Measurements from ENCODE around the gene NUFIP2.
"Not testable (repeated sequence)": the region's sequence is repeated elsewhere in the genome, so short reads cannot be mapped to it uniquely, and the experiment has no call there.

The NUFIP2 gene

GRCh38 chr17:29293890-29294579 lies at the start of gene NUFIP2:
NUFIP2 (minus strand) TSS chr17:29294148; CDS start chr17:29294059, 89 bp downstream.
- in situ Hi-C loops (cut with MboI; ENCODE audit: low sequenced_read_pairs), result no loop called here

DNA sequence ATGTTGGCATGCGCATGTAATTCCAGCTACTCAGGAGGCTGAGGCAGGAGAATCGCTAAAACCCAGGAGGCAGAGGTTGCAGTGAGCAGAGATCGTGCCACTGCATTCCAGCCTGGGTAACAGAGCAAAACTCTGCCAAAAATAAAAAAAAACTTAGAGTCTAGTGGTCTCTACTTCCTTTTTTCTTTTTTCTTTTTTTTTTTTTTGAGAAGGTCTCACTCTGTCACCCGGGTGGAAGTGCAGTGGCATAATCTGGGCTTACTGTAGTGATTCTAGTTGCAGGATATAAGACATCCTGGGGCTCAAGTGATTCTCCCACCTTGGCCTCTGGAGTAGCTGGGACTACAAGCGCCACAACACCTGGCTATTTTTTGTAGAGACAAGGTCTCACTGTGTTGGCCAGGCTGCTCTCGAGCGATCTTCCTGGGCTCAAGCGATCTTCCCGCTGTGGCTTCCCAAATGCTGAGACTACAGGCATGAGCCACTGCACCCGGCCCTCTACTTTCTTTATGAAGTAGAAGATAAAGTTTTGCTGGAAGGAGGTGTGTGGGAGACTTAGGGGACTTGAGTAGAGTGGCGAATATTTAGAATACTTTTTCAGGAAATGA lies 48.3 kb upstream of the NUFIP2 start:
- in situ Hi-C loops (cut with MboI; ENCODE audit: low sequenced_read_pairs), result no loop called here

GRCh38 chr17:29341726-29342125 lies 47.8 kb upstream of the NUFIP2 start:
- in situ Hi-C loops (cut with MboI; ENCODE audit: low sequenced_read_pairs), result no loop called here

GRCh38 chr17:29339016-29339415 lies 45.1 kb upstream of the NUFIP2 start:
- in situ Hi-C loops (cut with MboI; ENCODE audit: low sequenced_read_pairs), result not testable (repeated sequence)

- in situ Hi-C loops (cut with MboI; ENCODE audit: low sequenced_read_pairs), result no loop called here
Observed at GRCh38 chr17:29331708-29332085, 37.7 kb upstream of the NUFIP2 start.

- in situ Hi-C loops (cut with MboI; ENCODE audit: low sequenced_read_pairs), result no loop called here
Observed at GRCh38 chr17:29331075-29331707, 37.2 kb upstream of the NUFIP2 start.

- in situ Hi-C loops (cut with MboI; ENCODE audit: low sequenced_read_pairs), result no loop called here
Observed at GRCh38 chr17:29327412-29327811, 33.5 kb upstream of the NUFIP2 start.

DNA sequence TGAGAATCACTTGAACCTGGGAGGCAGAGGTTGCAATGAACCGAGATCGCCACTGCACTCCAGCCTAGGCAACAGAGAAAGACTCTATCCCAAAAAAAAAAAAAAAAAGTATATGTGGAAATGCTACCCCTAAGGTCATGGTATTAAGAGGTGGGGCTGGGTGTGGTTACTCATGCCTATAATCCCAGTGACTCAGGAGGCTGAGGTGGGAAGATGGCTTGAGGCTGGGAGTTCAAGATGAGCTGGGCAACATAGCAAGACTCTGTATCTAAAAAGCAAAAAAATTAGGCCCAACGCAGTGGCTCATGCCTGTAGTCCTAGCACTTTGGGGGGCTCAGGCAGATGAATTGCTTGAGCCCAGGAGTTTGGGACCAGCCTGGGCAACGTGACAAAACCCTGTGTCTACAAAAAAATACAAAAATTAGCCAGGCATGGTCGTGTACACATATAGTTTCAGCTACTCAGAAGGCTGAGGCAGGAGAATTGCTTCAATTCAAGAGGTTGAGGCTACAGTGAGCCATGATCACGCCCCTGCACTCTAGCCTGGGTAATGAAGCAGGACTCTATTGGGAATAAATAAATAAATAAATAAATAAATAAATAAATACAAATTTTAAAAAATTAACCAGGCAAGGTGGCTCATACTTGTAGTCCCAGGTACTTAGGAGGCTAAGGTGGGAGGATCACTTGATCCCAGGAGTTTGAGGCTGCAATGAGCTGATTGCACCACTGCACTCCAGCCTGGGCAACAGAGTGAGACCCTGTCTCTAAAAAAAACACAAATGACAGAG lies 32.3 kb upstream of the NUFIP2 start:
- in situ Hi-C loops (cut with MboI; ENCODE audit: low sequenced_read_pairs), result no loop called here

GRCh38 chr17:29322363-29322762 lies 28.4 kb upstream of the NUFIP2 start:
- in situ Hi-C loops (cut with MboI; ENCODE audit: low sequenced_read_pairs), result no loop called here

- in situ Hi-C loops (cut with MboI; ENCODE audit: low sequenced_read_pairs), result no loop called here
Observed at GRCh38 chr17:29303386-29303785, 9.4 kb upstream of the NUFIP2 start.

GRCh38 chr17:29299031-29299430 lies 5.1 kb upstream of the NUFIP2 start:
- in situ Hi-C loops (cut with MboI; ENCODE audit: low sequenced_read_pairs), result no loop called here

DNA sequence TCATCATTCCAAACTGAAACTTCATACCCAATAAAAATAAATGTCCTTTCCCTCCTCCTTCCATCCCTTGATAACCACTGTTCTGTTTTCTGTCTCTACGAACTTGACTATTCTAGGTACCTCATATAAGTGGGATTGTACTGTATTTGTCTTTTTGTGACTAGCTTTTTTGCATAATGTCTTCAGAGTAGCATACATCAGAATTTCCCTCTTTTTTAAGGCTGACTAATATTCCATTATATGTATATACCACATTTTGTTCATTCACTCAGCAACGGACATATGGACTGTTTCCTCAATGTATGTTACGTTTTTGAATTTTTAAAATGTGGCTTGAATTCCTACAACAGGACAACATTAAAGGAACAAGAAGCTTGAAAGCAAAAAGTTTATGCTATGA lies 1.5 kb upstream of the NUFIP2 start:
- in situ Hi-C loops (cut with MboI; ENCODE audit: low sequenced_read_pairs), result no loop called here

GRCh38 chr17:29294580-29294900 lies 592 bp upstream of the NUFIP2 start:
- in situ Hi-C loops (cut with MboI; ENCODE audit: low sequenced_read_pairs), result no loop called here

- in situ Hi-C loops (cut with MboI; ENCODE audit: low sequenced_read_pairs), result no loop called here
Observed at GRCh38 chr17:29292992-29293889, 707 bp downstream of the NUFIP2 start.

DNA sequence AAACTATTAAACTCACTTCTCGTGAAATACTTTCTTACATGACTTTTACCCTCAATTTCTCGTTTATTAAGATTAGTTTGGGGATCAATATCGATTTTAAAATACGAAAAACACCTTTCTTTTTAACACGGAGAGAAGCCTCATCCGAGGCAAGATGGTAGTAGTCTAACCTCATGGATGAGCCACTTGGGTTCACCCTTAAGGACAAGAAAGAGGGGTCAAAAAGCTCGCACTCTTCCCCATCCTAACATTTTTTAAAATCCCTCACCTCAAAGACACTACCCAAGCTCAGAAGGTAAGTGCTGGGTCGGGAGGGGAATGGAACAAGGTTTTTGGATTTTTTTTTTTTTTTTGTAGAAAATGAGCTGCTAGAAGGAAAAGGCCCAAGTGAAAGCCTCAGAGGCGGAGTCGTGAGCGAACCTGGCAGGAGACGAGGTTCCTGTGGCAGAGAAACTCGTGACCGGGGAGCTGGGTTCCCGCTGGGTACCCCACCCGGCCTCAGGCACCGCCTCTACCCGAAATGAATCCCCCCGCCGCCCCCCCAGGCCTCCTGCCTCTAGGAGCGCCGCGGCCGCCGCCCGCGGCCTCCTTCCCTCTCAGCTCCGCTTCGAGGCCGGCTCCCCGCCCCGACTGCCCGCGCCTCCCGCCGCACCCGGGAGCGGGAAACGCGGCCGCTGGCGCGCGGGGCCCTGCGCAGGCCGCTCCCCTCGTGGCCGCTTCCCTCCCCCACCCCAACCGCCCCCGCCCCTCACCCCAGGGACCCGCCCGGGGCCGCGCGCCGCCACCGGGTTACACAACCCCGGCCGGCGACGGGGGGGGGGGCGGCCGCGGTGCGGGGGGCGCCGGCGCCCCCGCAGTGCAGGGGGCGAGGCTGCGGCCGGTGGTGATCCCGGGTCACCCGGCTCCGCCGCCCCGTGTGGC lies 1.6 kb downstream of the NUFIP2 start:
- in situ Hi-C loops (cut with MboI; ENCODE audit: low sequenced_read_pairs), result no loop called here

- in situ Hi-C loops (cut with MboI; ENCODE audit: low sequenced_read_pairs), result no loop called here
Observed at GRCh38 chr17:29291163-29291752, 2.7 kb downstream of the NUFIP2 start.

DNA sequence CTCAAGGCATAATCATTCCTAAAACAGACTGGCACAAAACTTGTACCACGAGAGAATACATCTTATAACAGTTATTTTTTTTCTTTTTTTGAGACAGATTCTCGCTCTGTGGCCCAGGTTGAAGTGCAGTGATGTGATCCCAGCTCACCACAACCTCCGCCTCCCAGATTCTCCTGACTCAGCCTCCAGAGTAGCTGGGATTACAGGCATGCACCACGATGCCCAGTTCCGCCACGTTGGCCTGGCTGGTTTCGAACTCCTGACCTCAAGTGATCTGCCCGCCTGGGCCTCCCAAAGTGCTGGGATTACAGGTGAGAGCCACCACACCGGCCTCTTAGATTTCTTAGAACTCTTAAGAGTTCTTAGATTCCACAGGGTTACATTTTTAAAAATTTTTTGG lies 4.1 kb downstream of the NUFIP2 start:
- in situ Hi-C loops (cut with MboI; ENCODE audit: low sequenced_read_pairs), result no loop called here

DNA sequence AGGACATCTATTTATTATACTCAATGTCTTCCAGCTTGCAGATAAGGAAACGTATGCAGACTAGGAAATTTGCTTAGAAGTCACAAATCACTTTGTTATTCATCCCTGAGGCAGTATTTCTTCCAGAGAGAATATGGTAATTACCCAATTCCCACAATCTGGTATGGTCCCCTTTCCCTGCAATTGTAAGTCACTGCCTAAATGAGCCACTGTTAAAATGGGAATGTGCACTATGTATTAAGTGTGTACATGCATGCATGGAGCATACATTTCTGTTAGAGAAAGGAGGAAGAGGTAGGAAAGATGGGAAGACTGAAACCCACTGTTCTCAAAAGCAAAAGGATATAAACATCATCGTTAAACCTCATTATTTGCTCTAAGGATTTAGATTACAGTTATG lies 10.0 kb downstream of the NUFIP2 start:
- in situ Hi-C loops (cut with MboI; ENCODE audit: low sequenced_read_pairs), result no loop called here

GRCh38 chr17:29283496-29283895 lies 10.5 kb downstream of the NUFIP2 start:
- in situ Hi-C loops (cut with MboI; ENCODE audit: low sequenced_read_pairs), result no loop called here
